GM12878 (cell line): ENCODE data around the gene ALDH1A3. TPM values are rescaled to one million over a fixed set of nuclear protein-coding genes. Genes with fewer than 3 reads are reported as not detected.

ENCODE experiments used
- ATAC-seq: fragments of 200-7000 bp; cut with Tn5 transposase; 3 replicates; pipeline ENCODE4 v1.9.1; 2020; ENCODE audit warnings: mild to moderate bottlenecking, moderate library complexity
- BruUV-seq: library from RNA; stranded (reverse); fragments of 400-500 nt; replicated peaks from 2 replicates; lab custom pipeline; 2021; lab: Mats Ljungman, UMichigan
- CTCF ChIA-PET: fragments of 300-600 bp; sonication (Branson Sonifier 250); formaldehyde crosslinking; extraction: SDS; loops from one replicate; lab custom pipeline; 2021; ENCODE audit warnings: inconsistent platforms; lab: Yijun Ruan, JAX
- POLR2A ChIA-PET: fragments of 350-600 bp; formaldehyde crosslinking; extraction: SDS; loops from one replicate; lab custom pipeline; 2021; ENCODE audit warnings: inconsistent platforms; lab: Charles Lee
- RAD21 ChIA-PET: fragments of 300-600 bp; sonication (Branson Sonifier 250); formaldehyde crosslinking; loops from one replicate; lab custom pipeline; 2023; ENCODE audit warnings: antibody characterized with exemption; ENCODE audit not compliant: unreplicated experiment; lab: Charles Lee
- SMC1A ChIA-PET: fragments of 300-600 bp; sonication (Branson Sonifier 250); formaldehyde crosslinking; loops from one replicate; lab custom pipeline; 2023; ENCODE audit not compliant: unreplicated experiment, uncharacterized antibody; lab: Charles Lee
- DNase-seq: peaks from one replicate; pipeline ENCODE4 v3.0.0-alpha.2; 2011; ENCODE audit warnings: low read depth, low spot score
- FAIRE-seq: peaks from 3 replicates; lab custom pipeline; 2011; peaks lifted over from hg19 to GRCh38; lab: Jason Lieb, UNC
- H2AFZ ChIP-seq: 2 replicates; pipeline ENCODE4 v1.6.0; 2011; ENCODE audit warnings: low read depth, low read length, control low read depth; ENCODE audit not compliant: control insufficient read depth
- H3K27ac ChIP-seq: 2 replicates; pipeline ENCODE4 v1.5.1; 2011; ENCODE audit warnings: control low read depth; ENCODE audit not compliant: control insufficient read depth, insufficient read depth
- H3K27me3 ChIP-seq, 2 experiments: replicated peaks in 1 of 2; 2 replicates each; pipeline versions ENCODE4 v1.6.0 to v1.6.1; 2011; ENCODE audit warnings: low read length in 1 of 2; ENCODE audit not compliant: control insufficient read depth in 2 of 2, insufficient read depth in 2 of 2
- H3K36me3 ChIP-seq, 2 experiments: 2 replicates each; pipeline ENCODE4 v1.5.1; 2011; ENCODE audit warnings: low read length in 1 of 2; ENCODE audit not compliant: control insufficient read depth in 2 of 2, insufficient read depth in 2 of 2
- H3K4me1 ChIP-seq: 2 replicates; pipeline ENCODE4 v1.6.1; 2011; ENCODE audit warnings: mild to moderate bottlenecking, low read length, moderate library complexity, mixed read lengths; ENCODE audit not compliant: control insufficient read depth, insufficient read depth
- H3K4me2 ChIP-seq: 2 replicates; pipeline ENCODE4 v1.6.0; 2011; ENCODE audit warnings: control low read depth; ENCODE audit not compliant: control insufficient read depth, insufficient read depth
- H3K4me3 ChIP-seq: fragments of 200-600 bp; sonication (generic); 2 replicates; pipeline ENCODE4 v1.5.1; 2016
- H3K79me2 ChIP-seq: 2 replicates; pipeline ENCODE4 v1.6.0; 2011; ENCODE audit warnings: low read length; ENCODE audit not compliant: control insufficient read depth, insufficient read depth
- H3K9ac ChIP-seq: 2 replicates; pipeline ENCODE4 v1.8.0; 2011; ENCODE audit warnings: low read length, control low read depth, mixed read lengths; ENCODE audit not compliant: control insufficient read depth, insufficient read depth
- H3K9me3 ChIP-seq: replicated peaks from 3 replicates; pipeline ENCODE4 v1.5.1; 2011; ENCODE audit warnings: mild to moderate bottlenecking, low read length; ENCODE audit not compliant: control insufficient read depth, insufficient read depth
- H4K20me1 ChIP-seq: 2 replicates; pipeline ENCODE4 v1.6.0; 2011; ENCODE audit not compliant: control insufficient read depth, insufficient read depth
- ATF2 ChIP-seq: IDR thresholded peaks from 2 replicates; pipeline ENCODE4 v1.6.1; 2012; ENCODE audit warnings: low read length, inconsistent platforms
- E4F1 ChIP-seq: fragments of 450-650 bp; IDR thresholded peaks from 2 replicates; pipeline ENCODE4 v1.6.1; 2018; ENCODE audit warnings: borderline replicate concordance, mild to moderate bottlenecking; ENCODE audit not compliant: partially characterized antibody
- GABPA ChIP-seq: IDR thresholded peaks from 2 replicates; pipeline ENCODE4 v1.6.1; 2014; ENCODE audit warnings: antibody characterized with exemption, low read depth, mild to moderate bottlenecking, inconsistent platforms
- SMAD1 ChIP-seq: fragments of 450-650 bp; IDR thresholded peaks from 2 replicates; pipeline ENCODE4 v1.6.1; 2018; ENCODE audit warnings: mild to moderate bottlenecking, low read depth; ENCODE audit not compliant: partially characterized antibody
- YBX1 ChIP-seq: fragments of 450-650 bp; IDR thresholded peaks from 2 replicates; pipeline ENCODE4 v1.6.1; 2016; ENCODE audit warnings: antibody characterized with exemption
- ZBTB11 ChIP-seq: fragments of 450-650 bp; formaldehyde crosslinking; IDR thresholded peaks from 2 replicates; pipeline ENCODE4 v1.5.0; 2022; ENCODE audit warnings: mild to moderate bottlenecking, missing genetic modification characterization
- WGBS: methylation state at CpG from one replicate; pipeline ENCODE4 v1.1.6; 2016; ENCODE audit warnings: low lambda C conversion rate; ENCODE audit not compliant: insufficient replicate concordance, insufficient coverage; ENCODE audit errors: missing lambda C conversion rate; 5-methylcytosine and 5-hydroxymethylcytosine counted together
- in situ Hi-C: fragments of 300-500 bp; cut with MboI; formaldehyde crosslinking; loops from 9 replicates; pipeline ENCODE4 v1.14.3; 2018; ENCODE audit warnings: mixed read lengths
- intact Hi-C: fragments of 100-400 bp; cut with micrococcal nuclease; formaldehyde crosslinking; loops from one replicate; pipeline ENCODE4 v1.14.2; 2022; ENCODE audit not compliant: unreplicated experiment
- polyA plus RNA-seq, 11 experiments: library from polyadenylated mRNA; depleted of rRNA in 4 of 11; unstranded in 6 of 11; stranded (reverse) in 5 of 11; fragments of >200 nt; fragmentation: Nextera tagmentation in 4 of 11; fragmentation: Illumina TruSeq in 1 of 11; extraction: Ambion mirVana in 4 of 11; extraction: Trizol in 1 of 11; gene quantifications; 1 replicate in 1 of 11; 2 replicates in 10 of 11; pipeline versions ENCODE4 v1.2.1 to v1.2.3, GENCODE V29; 2011 to 2016; ENCODE audit warnings: inconsistent platforms in 2 of 11, missing spikeins in 2 of 11, low read depth in 1 of 11
- total RNA-seq, 4 experiments: library from RNA; depleted of rRNA in 3 of 4; stranded (reverse); fragments of >200 nt in 3 of 4; fragmentation: Illumina TruSeq in 1 of 4; extraction: Trizol in 1 of 4; gene quantifications; 2 replicates each; pipeline versions ENCODE4 v1.2.1 to v1.2.3, GENCODE V29; 2013 to 2021

ALDH1A3 gene
- total and polyA plus RNA-seq, 10 of the 15 experiments (the other 5 are each of a cell fraction or from before 2014, with no cell fraction given): 0.06 to 0.69 (median 0.18) TPM

GRCh38 chr15:100832149-100832942, 47.3 kb upstream of the ALDH1A3 start:
- no TSS peak for BruUV-seq
- SMC1A ChIA-PET: no interaction called here

More at GRCh38 chr15:100832149-100832942, 47.3 kb upstream of the ALDH1A3 start:
- Histone ChIP-seq H4K20me1 (no peaks in the 10 kb centered on the region), H3K9ac (no peak overlapping the region), H3K79me2 (no peaks in the 10 kb centered on the region), H3K4me2 (no peak overlapping the region), H3K4me3 (no peak overlapping the region), H3K27me3 (no peaks in the 10 kb centered on the region; a peak in 1 of 4 replicates), H3K27ac (no peak overlapping the region), H3K36me3 (no peaks in the 10 kb centered on the region), H2AFZ (no peak overlapping the region), H3K4me1 (no peaks in the 10 kb centered on the region; the same call in 1 of the 2 replicates), H3K9me3 (no peaks in the 10 kb centered on the region; the same call in 2 of the 3 replicates)
- ChIA-PET RAD21 (no interaction called here), POLR2A (no interaction called here), CTCF (no interaction called here)
- 36% methylated on average over 9 of the region's 9 CpGs for WGBS
- ATAC-seq (peak; percentile 26; the same call in 1 of the 3 replicates), FAIRE-seq (no peak), DNase-seq (no peak)
- TF ChIP-seq ZBTB11 (CRISPR knock-in tag) (no peak), E4F1 (no peak), ATF2 (0 out of 2 replicates have a peak, but pooled peaks have one; percentile 33), YBX1 (no peak), GABPA (no peak), SMAD1 (no peak)
- in situ Hi-C loops (no loop called here), intact Hi-C loops (loop anchor here (10.0 kb wide), 1 partner anchor 128 kb away; no protein-coding TSS in a partner anchor)
